Esophagus muscularis mucosa (tissue), 4 donors: ENCODE data around the gene OPN1SW. TPM values are rescaled to one million over a fixed set of nuclear protein-coding genes. Genes with fewer than 3 reads are reported as not detected.

Experiments
- DNase-seq: peaks from one replicate; pipeline ENCODE4 v3.0.0-alpha.2; 2017; ENCODE audit errors: extremely low spot score
- H3K27ac ChIP-seq, 4 donors: fragments of 200-600 bp; sonication (generic); replicated peaks in 1 of 4; 1 replicate in 3 of 4; 2 replicates in 1 of 4; pipeline ENCODE4 v1.5.1; 2016 to 2019; ENCODE audit warnings: mild to moderate bottlenecking in 1 of 4
- H3K27me3 ChIP-seq, 4 donors: fragments of 200-600 bp; sonication (generic); one replicate each; pipeline versions ENCODE4 v1.5.1 to v1.6.0; 2016 to 2019
- H3K36me3 ChIP-seq, 4 donors: fragments of 200-600 bp; sonication (generic); one replicate each; pipeline ENCODE4 v1.5.1; 2016 to 2019
- H3K4me1 ChIP-seq, 4 donors: fragments of 200-600 bp; sonication (generic); one replicate each; pipeline ENCODE4 v1.5.1; 2016 to 2019
- H3K4me3 ChIP-seq, 4 donors: fragments of 200-600 bp; sonication (generic); 1 replicate in 2 of 4; 2 replicates in 2 of 4; pipeline ENCODE4 v1.5.1; 2016 to 2019; ENCODE audit warnings: mild to moderate bottlenecking in 4 of 4, moderate library complexity in 1 of 4
- H3K9me3 ChIP-seq, 4 donors: fragments of 200-600 bp; sonication (generic); 1 replicate in 3 of 4; 2 replicates in 1 of 4; pipeline ENCODE4 v1.5.1; 2016 to 2019
- CTCF ChIP-seq, 3 experiments: fragments of 200-600 bp in 2 of 3; fragments of 450-650 bp in 1 of 3; sonication (generic) in 2 of 3; IDR thresholded peaks; one replicate each; pipeline ENCODE4 v1.5.1; 2017 to 2019; ENCODE audit warnings: antibody characterized with exemption in 3 of 3, mild to moderate bottlenecking in 2 of 3, moderate library complexity in 1 of 3
- EP300 ChIP-seq: sonication (generic); formaldehyde crosslinking; IDR thresholded peaks from one replicate; pipeline ENCODE4 v1.6.1; 2017; ENCODE audit warnings: antibody characterized with exemption
- POLR2A ChIP-seq: fragments of 450-650 bp; IDR thresholded peaks from one replicate; pipeline ENCODE4 v1.6.1; 2017; ENCODE audit warnings: antibody characterized with exemption, moderate library complexity, mild to moderate bottlenecking, low read depth
- POLR2AphosphoS5 ChIP-seq, 2 donors: sonication (generic); formaldehyde crosslinking; IDR thresholded peaks; one replicate each; pipeline ENCODE4 v1.6.1; 2017; ENCODE audit warnings: antibody characterized with exemption in 2 of 2
- WGBS: methylation state at CpG from one replicate; pipeline ENCODE4 v1.1.5; 2018; 5-methylcytosine and 5-hydroxymethylcytosine counted together
- intact Hi-C: fragments of 100-400 bp; cut with DNase I; formaldehyde crosslinking; loops from one replicate; pipeline ENCODE4 v1.15.1; 2023
- total RNA-seq, 4 donors: library from RNA; depleted of rRNA; stranded (reverse); fragments of >200 nt; gene quantifications; one replicate each; pipeline versions ENCODE4 v1.1.0 to v1.2.1, GENCODE V29; 2016

The OPN1SW gene
- total RNA-seq, 4 donors from 2014 or later: not detected

GRCh38 chr7:128792471-128793180, 17.0 kb upstream of the OPN1SW start:
- H3K27ac ChIP-seq: peak overlapping the region in 3 of 4 donors; percentile 4 to 87 (median 84)
- intact Hi-C loops: loop anchor here (5.0 kb wide), 4 partner anchors 35 to 90 kb away; partner anchors contain the start of gene CALU
- DNase-seq: no peak
- peaks cover 0 to 5% (median 0%) of the 10 kb centered on the region in 4 donors for H3K27me3 ChIP-seq
- H3K4me3 ChIP-seq: peak overlapping the region in 3 of 4 donors; percentile 83 to 96 (median 93)
- TF ChIP-seq POLR2AphosphoS5 (IDR thresholded peaks at IDR 0.05) (peak in 1 of 2 donors; percentile 28), EP300 (no peak)
- WGBS: 45% methylated on average over 10 of the region's 10 CpGs
- H3K4me1 ChIP-seq: peaks cover 25 to 31% (median 27%) of the 10 kb centered on the region in 4 donors
- no peaks in the 10 kb centered on the region for H3K9me3 ChIP-seq
- peaks cover 0 to 13% (median 0%) of the 10 kb centered on the region in 4 donors for H3K36me3 ChIP-seq

DNA sequence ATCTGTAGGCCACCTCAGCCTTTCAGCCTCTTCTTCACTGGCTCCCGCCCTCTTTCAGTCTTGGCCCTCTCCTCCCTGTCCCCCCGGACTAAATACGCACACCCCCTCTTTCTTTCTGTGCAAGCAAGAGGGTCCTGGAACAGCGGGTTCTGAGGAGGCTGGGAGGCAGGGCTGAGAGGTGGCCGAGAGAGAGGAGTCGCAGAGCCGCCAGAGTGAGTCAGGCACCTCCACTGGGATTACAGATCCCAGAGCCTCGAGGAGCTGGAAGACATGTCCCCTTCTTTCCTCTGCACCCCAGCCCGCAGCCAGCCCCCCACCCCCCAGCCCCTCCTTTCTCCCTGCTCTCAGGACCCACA, 16.4 kb upstream of the OPN1SW start:
- TF ChIP-seq POLR2A (no peak), CTCF (IDR thresholded peaks at IDR 0.05) (no peak), EP300 (no peak), POLR2AphosphoS5 (IDR thresholded peaks at IDR 0.05) (no peak)
- intact Hi-C loops: loop anchor here (5.0 kb wide), 4 partner anchors 35 to 90 kb away; partner anchors contain the start of gene CALU
- peaks cover 25 to 31% (median 27%) of the 10 kb centered on the region in 4 donors for H3K4me1 ChIP-seq
- H3K9me3 ChIP-seq: no peaks in the 10 kb centered on the region
- peaks cover 0 to 5% (median 0%) of the 10 kb centered on the region in 4 donors for H3K27me3 ChIP-seq
- peak; percentile 78 for DNase-seq
- peaks cover 0 to 13% (median 0%) of the 10 kb centered on the region in 4 donors for H3K36me3 ChIP-seq
- H3K4me3 ChIP-seq: peak overlapping the region; percentile 83 to 96 (median 90)
- 2% methylated on average over 7 of the region's 9 CpGs for WGBS
- peak overlapping the region; percentile 84 to 87 (median 86) for H3K27ac ChIP-seq

- intact Hi-C loops: loop anchor here (5.0 kb wide), 4 partner anchors 36 to 91 kb away; partner anchors contain the start of gene CALU
- peak; percentile 92 for DNase-seq
- no peak for TF ChIP-seq EP300
- TF ChIP-seq POLR2A: no peak
- TF ChIP-seq CTCF (IDR thresholded peaks at IDR 0.05): peak in 1 of 3 experiments; percentile 12
- peak; percentile 59 to 78 for TF ChIP-seq POLR2AphosphoS5 (IDR thresholded peaks at IDR 0.05)
- peaks cover 0 to 13% (median 0%) of the 10 kb centered on the region in 4 donors for H3K36me3 ChIP-seq
- H3K4me3 ChIP-seq: peak within 1 kb of the TSS; percentile 83 to 96 (median 90)
- H3K27me3 ChIP-seq: peaks cover 0 to 5% (median 0%) of the 10 kb centered on the region in 4 donors
- WGBS: under 1% methylated on average over 41 of the region's 80 CpGs
- peaks cover 25 to 31% (median 27%) of the 10 kb centered on the region in 4 donors for H3K4me1 ChIP-seq
- peak within 1 kb of the TSS; percentile 84 to 87 (median 86) for H3K27ac ChIP-seq
- H3K9me3 ChIP-seq: no peaks in the 10 kb centered on the region
Observed at GRCh38 chr7:128791121-128791971, 15.8 kb upstream of the OPN1SW start, which contains the start of gene CCDC136. Gene CCDC136 (plus strand): TSS chr7:128791968. CDS start chr7:128792412, 444 bp downstream.

- intact Hi-C loops: loop anchor here (5.0 kb wide), 4 partner anchors 37 to 92 kb away; partner anchors contain the start of gene CALU
- peak; percentile 66 for DNase-seq
- WGBS: 43% methylated on average over 16 of the region's 45 CpGs
Observed at GRCh38 chr7:128790315-128791041, 14.9 kb upstream of the OPN1SW start.

More at GRCh38 chr7:128790315-128791041, 14.9 kb upstream of the OPN1SW start:
- no peaks in the 10 kb centered on the region for H3K9me3 ChIP-seq
- TF ChIP-seq CTCF (IDR thresholded peaks at IDR 0.05) (no peak), EP300 (no peak), POLR2A (no peak), POLR2AphosphoS5 (IDR thresholded peaks at IDR 0.05) (no peak)
- H3K4me3 ChIP-seq: peak overlapping the region; percentile 83 to 96 (median 90)
- H3K36me3 ChIP-seq: peaks cover 0 to 12% (median 0%) of the 10 kb centered on the region in 4 donors
- peak overlapping the region; percentile 84 to 87 (median 86) for H3K27ac ChIP-seq
- H3K4me1 ChIP-seq: peaks cover 25 to 31% (median 27%) of the 10 kb centered on the region in 4 donors
- H3K27me3 ChIP-seq: peaks cover 0 to 5% (median 0%) of the 10 kb centered on the region in 4 donors
